ENCODE measurements around the gene TSG101. TPM values are rescaled to one million over a fixed set of nuclear protein-coding genes. Genes with fewer than 3 reads are reported as not detected.

TSG101 gene
- total and polyA plus RNA-seq, 12 donors, result 21.9 to 77.6 (median 68.2) TPM

DNA sequence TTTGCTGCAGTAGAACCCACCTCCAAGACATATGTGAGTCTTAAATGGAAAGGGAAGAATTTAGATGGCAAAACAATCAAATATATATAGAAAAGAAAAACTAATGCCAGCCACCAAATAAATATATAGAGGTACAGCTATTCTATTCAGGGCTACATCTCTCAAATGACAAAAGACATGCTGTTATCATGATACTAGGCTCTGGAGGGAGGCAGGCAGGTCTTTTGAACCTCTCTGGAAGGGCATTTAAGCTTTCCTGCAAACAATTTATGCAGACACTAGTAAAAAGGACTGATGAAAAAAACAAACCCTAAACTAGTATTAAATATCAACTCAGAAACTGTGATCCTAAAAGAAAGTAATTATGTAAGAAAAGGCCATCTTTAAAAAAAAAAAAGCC is 37.4 kb upstream of the TSG101 start:
- no peak for DNase-seq
- ATAC-seq, result no peak
- Histone ChIP-seq H3K9me3 (no peaks in the 10 kb centered on the region), H3K4me1 (no peaks in the 10 kb centered on the region), H3K36me3 (peaks cover 0 to 99% (median 36%) of the 10 kb centered on the region in 9 donors), H3K27ac (no peak overlapping the region), H3K4me3 (no peak overlapping the region), H3K27me3 (no peaks in the 10 kb centered on the region)
- intact Hi-C loops (cut with DNase I), result no loop called here
- TF ChIP-seq, protein P1, sequence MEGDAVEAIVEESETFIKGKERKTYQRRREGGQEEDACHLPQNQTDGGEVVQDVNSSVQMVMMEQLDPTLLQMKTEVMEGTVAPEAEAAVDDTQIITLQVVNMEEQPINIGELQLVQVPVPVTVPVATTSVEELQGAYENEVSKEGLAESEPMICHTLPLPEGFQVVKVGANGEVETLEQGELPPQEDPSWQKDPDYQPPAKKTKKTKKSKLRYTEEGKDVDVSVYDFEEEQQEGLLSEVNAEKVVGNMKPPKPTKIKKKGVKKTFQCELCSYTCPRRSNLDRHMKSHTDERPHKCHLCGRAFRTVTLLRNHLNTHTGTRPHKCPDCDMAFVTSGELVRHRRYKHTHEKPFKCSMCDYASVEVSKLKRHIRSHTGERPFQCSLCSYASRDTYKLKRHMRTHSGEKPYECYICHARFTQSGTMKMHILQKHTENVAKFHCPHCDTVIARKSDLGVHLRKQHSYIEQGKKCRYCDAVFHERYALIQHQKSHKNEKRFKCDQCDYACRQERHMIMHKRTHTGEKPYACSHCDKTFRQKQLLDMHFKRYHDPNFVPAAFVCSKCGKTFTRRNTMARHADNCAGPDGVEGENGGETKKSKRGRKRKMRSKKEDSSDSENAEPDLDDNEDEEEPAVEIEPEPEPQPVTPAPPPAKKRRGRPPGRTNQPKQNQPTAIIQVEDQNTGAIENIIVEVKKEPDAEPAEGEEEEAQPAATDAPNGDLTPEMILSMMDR (IDR thresholded peaks at IDR 0.05), result no peak

DNA sequence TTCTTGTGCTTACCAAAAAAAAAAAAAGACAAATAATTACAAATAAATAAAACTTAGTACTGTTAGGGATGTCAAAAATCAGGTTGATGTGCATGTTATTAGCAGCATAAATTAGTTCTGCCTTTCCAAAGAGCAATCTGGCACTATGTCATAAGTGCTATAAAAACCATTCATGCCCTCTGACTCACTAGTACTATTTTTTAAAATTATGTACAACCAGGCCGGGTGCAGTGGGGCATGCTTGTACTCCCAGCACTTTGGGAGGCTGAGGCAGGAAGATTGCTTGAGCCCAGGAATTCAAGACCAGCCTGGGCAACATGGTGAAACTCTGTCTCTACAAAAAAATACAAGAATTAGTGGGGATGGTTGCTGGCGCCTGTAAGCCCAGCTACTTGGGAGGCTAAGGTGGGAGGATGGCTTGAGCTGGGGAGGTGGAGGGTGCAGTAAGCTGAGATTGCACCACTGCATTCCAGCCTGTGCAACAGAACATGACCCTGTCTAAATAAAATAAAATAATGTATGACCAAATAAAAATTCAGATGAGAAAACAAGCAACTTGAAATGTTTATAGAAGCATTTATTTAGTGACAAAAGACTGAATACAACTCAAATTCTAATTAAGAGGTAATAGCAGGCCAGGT is 36.5 kb upstream of the TSG101 start:
- TF ChIP-seq, protein P1 (IDR thresholded peaks at IDR 0.05), result no peak
- no peak for DNase-seq
- Histone ChIP-seq H3K36me3 (peaks cover 0 to 100% (median 42%) of the 10 kb centered on the region in 9 donors), H3K9me3 (no peaks in the 10 kb centered on the region), H3K4me1 (no peaks in the 10 kb centered on the region), H3K27ac (no peak overlapping the region), H3K4me3 (no peak overlapping the region), H3K27me3 (no peaks in the 10 kb centered on the region)
- intact Hi-C loops (cut with DNase I), result no loop called here
- WGBS, 2 donors, result 88 to 93% methylated on average over 2 of the region's 2 CpGs
- no peak for ATAC-seq

DNA sequence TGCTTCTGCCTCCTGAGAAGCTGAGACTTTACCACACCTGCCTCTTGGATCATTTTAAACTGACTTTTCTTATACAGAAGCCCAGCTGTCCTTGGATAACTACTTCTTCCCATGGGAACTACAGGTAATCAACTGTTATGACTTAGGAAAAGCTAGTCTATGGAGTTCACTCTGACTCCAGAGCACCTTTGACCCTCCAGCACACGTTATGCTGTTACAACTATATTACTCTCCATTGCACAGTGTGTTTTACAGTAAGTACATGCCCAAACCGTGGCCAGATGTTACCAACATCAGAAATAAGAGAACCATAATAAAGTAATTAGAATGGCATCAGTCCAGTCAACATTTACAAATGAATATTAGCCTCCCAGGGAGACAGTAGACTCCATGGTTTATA is 21.3 kb upstream of the TSG101 start:
- TF ChIP-seq, protein P1 (IDR thresholded peaks at IDR 0.05), result no peak
- no peaks in the 10 kb centered on the region for H3K4me1 ChIP-seq
- DNase-seq (no peak), ATAC-seq (no peak)
- 79 to 80% methylated on average over 2 of the region's 2 CpGs for WGBS, 2 donors
- H3K4me3 ChIP-seq, result no peak overlapping the region
- no peaks in the 10 kb centered on the region for H3K27me3 ChIP-seq
- intact Hi-C loops (cut with DNase I), result loop anchor here in 3 of 10 donors (10.0 kb wide), 2 partner anchors 177 to 187 kb away; partner anchors contain the start of gene IGSF22 (in 2 of the 3)
- H3K9me3 ChIP-seq, result no peaks in the 10 kb centered on the region
- H3K36me3 ChIP-seq, result peaks cover 0 to 100% (median 22%) of the 10 kb centered on the region in 9 donors
- H3K27ac ChIP-seq, result no peak overlapping the region

DNA sequence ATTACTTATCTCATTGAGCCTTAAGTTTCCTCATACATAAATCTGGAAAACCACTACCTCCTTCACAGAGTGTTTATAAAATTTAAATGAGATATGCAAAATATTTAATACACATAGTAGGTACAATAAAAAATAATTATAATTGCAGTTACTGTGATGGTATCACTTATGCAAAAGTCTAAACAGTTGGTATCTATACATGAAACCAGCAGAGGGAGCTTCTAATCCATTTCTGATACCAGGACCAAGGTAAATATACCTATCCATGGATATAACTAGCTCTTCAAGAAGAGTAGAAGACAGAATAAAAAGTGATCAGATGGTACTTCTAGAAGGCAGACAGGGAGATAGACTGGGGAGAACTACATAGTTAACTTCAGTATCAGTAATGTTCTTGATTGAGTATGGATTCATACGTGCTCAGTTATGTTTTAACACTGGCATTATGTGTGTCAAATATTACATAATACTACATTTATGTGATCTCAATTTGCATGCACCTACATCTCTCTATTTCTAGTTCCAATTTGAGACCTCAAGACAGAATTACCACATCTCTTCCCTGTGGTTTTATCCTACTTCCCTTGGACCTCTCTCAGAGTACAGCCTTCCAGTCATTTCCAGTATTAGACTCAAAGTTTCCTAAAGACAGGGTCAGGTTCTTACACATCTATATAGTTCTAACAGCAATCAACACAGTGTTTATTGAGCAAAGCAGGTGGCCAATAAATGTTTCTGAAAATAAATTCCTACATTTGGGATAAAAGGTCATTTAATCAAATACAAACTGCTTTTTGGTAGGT is 13.7 kb upstream of the TSG101 start:
- TF ChIP-seq, protein P1 (IDR thresholded peaks at IDR 0.05), result peak in 7 of 9 donors; percentile 18 to 56 (median 47)
- H3K4me1 ChIP-seq, result no peaks in the 10 kb centered on the region
- DNase-seq (no peak), ATAC-seq (no peak)
- H3K36me3 ChIP-seq, result peaks cover 0 to 90% (median 10%) of the 10 kb centered on the region in 9 donors
- intact Hi-C loops (cut with DNase I), result loop anchor here in 4 of 10 donors (5.0 to 10.0 kb wide), 3 partner anchors 184 to 194 kb away; partner anchors contain the start of gene IGSF22 (in 2 of the 4)
- H3K27me3 ChIP-seq, result no peaks in the 10 kb centered on the region
- H3K4me3 ChIP-seq, result no peak overlapping the region
- H3K27ac ChIP-seq, result no peak overlapping the region
- 91 to 96% methylated on average over 1 of the region's 1 CpG for WGBS, 2 donors
- no peaks in the 10 kb centered on the region for H3K9me3 ChIP-seq
